Measurements from ENCODE around the gene DCANP1. TPM values are rescaled to one million over a fixed set of nuclear protein-coding genes. Genes with fewer than 3 reads are reported as not detected.
A peak's percentile ranks its signal among the peaks of the same experiment; 100 is the strongest.

DCANP1 gene
- total and polyA plus RNA-seq, 9 of the 15 experiments (the other 6 are each of a cell fraction or from before 2014, with no cell fraction given): not detected

DNA sequence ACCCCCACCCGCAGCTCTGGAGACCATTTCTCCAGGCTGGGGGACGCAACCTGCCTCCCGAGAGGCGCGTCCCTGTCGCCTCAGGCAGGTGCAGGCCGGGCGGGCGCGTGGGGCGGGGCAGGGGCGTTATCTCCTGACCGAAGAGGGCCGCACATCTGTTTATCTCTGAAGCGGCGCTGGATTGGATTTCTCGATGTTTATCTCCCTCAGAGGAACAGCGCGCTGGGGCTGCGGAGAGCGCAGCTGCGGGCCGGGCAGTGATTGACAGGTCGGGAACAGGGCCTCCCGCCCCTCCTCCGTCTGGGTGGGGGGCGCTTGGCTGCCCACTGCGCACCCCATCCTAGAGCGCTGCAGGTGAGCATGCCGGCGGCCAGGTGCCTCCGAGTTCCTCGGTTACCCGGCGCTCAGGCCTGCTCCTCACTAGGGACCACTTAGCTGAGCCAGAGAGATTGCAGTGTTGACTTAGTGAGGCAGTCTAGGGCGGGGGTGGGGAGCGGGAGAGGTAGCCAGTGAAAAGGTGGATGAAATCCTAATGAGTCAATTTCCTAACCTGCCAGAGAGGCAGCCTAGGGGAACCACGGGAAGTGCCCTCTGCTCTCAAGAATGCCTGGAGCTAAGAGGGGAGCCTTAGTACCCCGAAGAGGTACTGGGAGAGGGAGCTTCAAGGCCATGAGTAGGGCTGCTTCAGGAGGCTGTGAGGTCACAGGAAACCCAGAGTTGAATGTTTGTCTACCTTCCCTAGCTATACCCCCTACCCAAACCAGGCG is 44.6 kb upstream of the DCANP1 start (continued):
- TF ChIP-seq SPI1 (IDR thresholded peaks at IDR 0.05; ENCODE audit: borderline replicate concordance, low read depth, low read length): no peak
- TF ChIP-seq ZNF282 (CRISPR knock-in tag; IDR thresholded peaks at IDR 0.05): no peak
- TF ChIP-seq ZNF124 (CRISPR knock-in tag; IDR thresholded peaks at IDR 0.05): no peak
- TF ChIP-seq ADNP (tag; IDR thresholded peaks at IDR 0.05): no peak
- no peak for TF ChIP-seq TAF7 (tag; IDR thresholded peaks at IDR 0.05)
- peak; percentile 54; the same call in 1 of the 2 replicates for TF ChIP-seq TEAD4 (IDR thresholded peaks at IDR 0.05; ENCODE audit: low read length)
- TF ChIP-seq TEAD4 (CRISPR knock-in tag; IDR thresholded peaks at IDR 0.05; ENCODE audit: borderline replicate concordance): no peak
- no peak for TF ChIP-seq MYBL2 (IDR thresholded peaks at IDR 0.05; ENCODE audit: low read depth)
- no peak for TF ChIP-seq MYBL2 (CRISPR knock-in tag; IDR thresholded peaks at IDR 0.05; ENCODE audit: borderline replicate concordance)
- TF ChIP-seq, protein P1, sequence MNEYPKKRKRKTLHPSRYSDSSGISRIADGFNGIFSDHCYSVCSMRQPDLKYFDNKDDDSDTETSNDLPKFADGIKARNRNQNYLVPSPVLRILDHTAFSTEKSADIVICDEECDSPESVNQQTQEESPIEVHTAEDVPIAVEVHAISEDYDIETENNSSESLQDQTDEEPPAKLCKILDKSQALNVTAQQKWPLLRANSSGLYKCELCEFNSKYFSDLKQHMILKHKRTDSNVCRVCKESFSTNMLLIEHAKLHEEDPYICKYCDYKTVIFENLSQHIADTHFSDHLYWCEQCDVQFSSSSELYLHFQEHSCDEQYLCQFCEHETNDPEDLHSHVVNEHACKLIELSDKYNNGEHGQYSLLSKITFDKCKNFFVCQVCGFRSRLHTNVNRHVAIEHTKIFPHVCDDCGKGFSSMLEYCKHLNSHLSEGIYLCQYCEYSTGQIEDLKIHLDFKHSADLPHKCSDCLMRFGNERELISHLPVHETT (CRISPR knock-in tag; conservative IDR thresholded peaks at IDR 0.05 in 1 of 2, IDR thresholded peaks at IDR 0.05 in 1 of 2): peak in 1 of 2 experiments; percentile 56; a peak in 2 of 4 replicates
- 0 out of 2 replicates have a peak, but pooled peaks have one; percentile 22 for TF ChIP-seq TAL1 (IDR thresholded peaks at IDR 0.05)
- no peak for TF ChIP-seq KLF10 (CRISPR knock-in tag; IDR thresholded peaks at IDR 0.05)
